SK-N-SH (cell line): Measurements from ENCODE around the gene TLN1. TPM values are rescaled to one million over a fixed set of nuclear protein-coding genes. Genes with fewer than 3 reads are reported as not detected.

Experiments
- CTCF ChIA-PET: fragments of 300-600, 350-600 bp; formaldehyde crosslinking; extraction: SDS; loops from one replicate; lab custom pipeline; 2021; lab: Yijun Ruan, JAX
- POLR2A ChIA-PET: fragments of 350-600 bp; sonication (Branson Sonifier 250); formaldehyde crosslinking; extraction: SDS; loops from one replicate; lab custom pipeline; 2020; ENCODE audit warnings: antibody characterized with exemption, inconsistent platforms; lab: Yijun Ruan, JAX
- DNase-seq: peaks from one replicate; pipeline ENCODE4 v3.0.0; 2012
- H2AFZ ChIP-seq: fragments of 200-600 bp; sonication (generic); 2 replicates; pipeline ENCODE4 v1.8.1; 2016; ENCODE audit warnings: antibody characterized with exemption, mild to moderate bottlenecking, low read depth
- H3F3A ChIP-seq: fragments of 200-600 bp; sonication (generic); replicated peaks from 2 replicates; pipeline ENCODE3; 2016; ENCODE audit warnings: antibody characterized with exemption, mild to moderate bottlenecking; ENCODE audit not compliant: insufficient read depth
- H3K27ac ChIP-seq, 2 experiments: fragments of 200-500 bp in 1 of 2; fragments of 200-600 bp in 1 of 2; sonication (Bioruptor generic) in 1 of 2; sonication (generic), shearing (Covaris generic) in 1 of 2; 2 replicates each; pipeline versions ENCODE4 v1.5.1 to v1.6.1; 2014 to 2016; ENCODE audit warnings: low read depth in 2 of 2, inconsistent platforms in 1 of 2, low read length in 1 of 2, mild to moderate bottlenecking in 1 of 2, mixed read lengths in 1 of 2
- H3K27me3 ChIP-seq: fragments of 200-600 bp; sonication (generic), shearing (Covaris generic); 2 replicates; pipeline ENCODE4 v1.6.1; 2016; ENCODE audit warnings: mixed run types; ENCODE audit not compliant: insufficient read depth
- H3K36me3 ChIP-seq, 2 experiments: fragments of 200-500 bp in 1 of 2; fragments of 200-600 bp in 1 of 2; sonication (Bioruptor generic) in 1 of 2; sonication (generic) in 1 of 2; replicated peaks in 1 of 2; 2 replicates each; pipeline versions ENCODE3 to v1.5.1; 2014 to 2016; ENCODE audit warnings: low read length in 1 of 2, mild to moderate bottlenecking in 1 of 2; ENCODE audit not compliant: insufficient read depth in 2 of 2, control insufficient read depth in 1 of 2
- H3K4me1 ChIP-seq, 2 experiments: fragments of 200-500 bp in 1 of 2; fragments of 200-600 bp in 1 of 2; sonication (Bioruptor generic) in 1 of 2; sonication (generic), shearing (Covaris generic) in 1 of 2; 2 replicates each; pipeline versions ENCODE4 v1.5.1 to v1.6.1; 2014 to 2016; ENCODE audit warnings: low read depth in 1 of 2, low read length in 1 of 2, mixed run types in 1 of 2; ENCODE audit not compliant: insufficient read depth in 2 of 2, control insufficient read depth in 1 of 2
- H3K4me2 ChIP-seq: fragments of 200-600 bp; sonication (generic), shearing (Covaris generic); 2 replicates; pipeline ENCODE4 v1.6.1; 2017; ENCODE audit warnings: mixed run types
- H3K4me3 ChIP-seq, 2 experiments: fragments of 200-500 bp in 1 of 2; fragments of 200-600 bp in 1 of 2; sonication (Bioruptor generic) in 1 of 2; sonication (generic), shearing (Covaris generic) in 1 of 2; 2 replicates each; pipeline versions ENCODE4 v1.5.1 to v1.8.1; 2014 to 2016; ENCODE audit warnings: low read depth in 2 of 2, inconsistent platforms in 1 of 2, low read length in 1 of 2, mild to moderate bottlenecking in 1 of 2, mixed read lengths in 1 of 2, moderate library complexity in 1 of 2
- H3K79me2 ChIP-seq: fragments of 200-600 bp; sonication (generic); 2 replicates; pipeline ENCODE4 v1.8.1; 2017; ENCODE audit warnings: mild to moderate bottlenecking; ENCODE audit not compliant: insufficient read depth
- H3K9ac ChIP-seq: fragments of 200-600 bp; sonication (generic); 2 replicates; pipeline ENCODE4 v1.6.1; 2017; ENCODE audit warnings: mixed run types
- H3K9me2 ChIP-seq: fragments of 200-600 bp; sonication (generic); 2 replicates; pipeline ENCODE4 v1.6.1; 2017; ENCODE audit warnings: mixed run types
- H3K9me3 ChIP-seq: fragments of 200-600 bp; sonication (generic); 2 replicates; pipeline ENCODE4 v1.6.1; 2017; ENCODE audit warnings: mixed run types, mild to moderate bottlenecking, moderate library complexity
- H4K20me1 ChIP-seq: fragments of 200-600 bp; sonication (generic); 2 replicates; pipeline ENCODE4 v1.6.1; 2017; ENCODE audit warnings: mild to moderate bottlenecking, mixed run types; ENCODE audit not compliant: insufficient read depth
- CHD2 ChIP-seq: fragments of 150-350 bp; IDR thresholded peaks from 2 replicates; pipeline ENCODE4 v1.6.1; 2018; ENCODE audit warnings: low read length; ENCODE audit not compliant: partially characterized antibody
- ELF1 ChIP-seq: IDR thresholded peaks from 2 replicates; pipeline ENCODE4 v1.4.0; 2012
- EP300 ChIP-seq, 2 experiments: IDR thresholded peaks; 2 replicates each; pipeline versions ENCODE4 v1.4.0 to v1.6.1; 2012; ENCODE audit warnings: borderline replicate concordance in 1 of 2, low read depth in 1 of 2, low read length in 1 of 2
- EZH2phosphoT487 ChIP-seq: fragments of 200-600 bp; sonication (generic); IDR thresholded peaks from 2 replicates; pipeline ENCODE4 v1.6.1; 2017; ENCODE audit warnings: low read depth, mixed run types, mild to moderate bottlenecking, antibody characterized with exemption, moderate library complexity, borderline replicate concordance
- FOXJ3 ChIP-seq: sonication (generic); formaldehyde crosslinking; IDR thresholded peaks from 2 replicates; pipeline ENCODE4 v1.5.1; 2020; ENCODE audit warnings: mild to moderate bottlenecking, missing genetic modification reagents
- GATA2 ChIP-seq: sonication (generic); formaldehyde crosslinking; IDR thresholded peaks from 2 replicates; pipeline ENCODE4 v1.5.0; 2020; ENCODE audit warnings: mild to moderate bottlenecking, missing genetic modification reagents
- JUND ChIP-seq: IDR thresholded peaks from 2 replicates; pipeline ENCODE4 v1.4.0; 2012
- MEF2A ChIP-seq: IDR thresholded peaks from 2 replicates; pipeline ENCODE4 v1.4.0; 2012; ENCODE audit warnings: low read depth, borderline replicate concordance
- NRF1 ChIP-seq: IDR thresholded peaks from 2 replicates; pipeline ENCODE4 v1.6.1; 2012; ENCODE audit warnings: low read depth, mild to moderate bottlenecking, low read length
- RCOR1 ChIP-seq: fragments of 150-350 bp; IDR thresholded peaks from 2 replicates; pipeline ENCODE4 v1.6.1; 2017; ENCODE audit warnings: antibody characterized with exemption, low read length
- RFX5 ChIP-seq: IDR thresholded peaks from 2 replicates; pipeline ENCODE4 v1.6.1; 2012; ENCODE audit warnings: mild to moderate bottlenecking, improper control_type of control experiment, low read length
- RXRA ChIP-seq: IDR thresholded peaks from 2 replicates; pipeline ENCODE4 v1.4.0; 2012; ENCODE audit warnings: low read depth, mild to moderate bottlenecking, borderline replicate concordance
- SIN3A ChIP-seq: IDR thresholded peaks from 2 replicates; pipeline ENCODE4 v1.6.1; 2012; ENCODE audit warnings: low read depth, mild to moderate bottlenecking, low read length, moderate library complexity, borderline replicate concordance
- SMC3 ChIP-seq: IDR thresholded peaks from 2 replicates; pipeline ENCODE4 v1.6.1; 2012; ENCODE audit warnings: low read depth, low read length, improper control_type of control experiment
- TCF12 ChIP-seq: IDR thresholded peaks from 2 replicates; pipeline ENCODE4 v1.4.0; 2012
- TEAD4 ChIP-seq: IDR thresholded peaks from 2 replicates; pipeline ENCODE4 v1.4.0; 2012; ENCODE audit warnings: mild to moderate bottlenecking, borderline replicate concordance; ENCODE audit not compliant: insufficient read depth
- YY1 ChIP-seq: IDR thresholded peaks from 2 replicates; pipeline ENCODE4 v1.4.0; 2012; ENCODE audit warnings: low read depth, mild to moderate bottlenecking
- WGBS: methylation state at CpG from one replicate; pipeline ENCODE4 v1.1.6; 2017; ENCODE audit warnings: low lambda C conversion rate; 5-methylcytosine and 5-hydroxymethylcytosine counted together
- polyA plus RNA-seq, 3 experiments: library from polyadenylated mRNA; depleted of rRNA; stranded (reverse); fragments of >200 nt; gene quantifications; 2 replicates each; pipeline ENCODE4 v1.2.3, GENCODE V29; 2012
- TF ChIP-seq, protein P1 (sequence below): fragments of 150-350 bp; IDR thresholded peaks from 2 replicates; pipeline ENCODE4 v1.6.1; 2016; ENCODE audit warnings: mild to moderate bottlenecking, low read depth, low read length
- TF ChIP-seq, protein P2 (sequence below): IDR thresholded peaks from 2 replicates; pipeline ENCODE4; 2012
- TF ChIP-seq, protein P3 (sequence below): IDR thresholded peaks from 2 replicates; pipeline ENCODE4 v1.4.0; 2012; ENCODE audit warnings: low read depth, borderline replicate concordance
- TF ChIP-seq, protein P4 (sequence below): IDR thresholded peaks from 2 replicates; pipeline ENCODE4 v1.6.1; 2012; ENCODE audit warnings: mild to moderate bottlenecking, low read depth, low read length, moderate library complexity
- TF ChIP-seq, protein P5 (sequence below): IDR thresholded peaks from 2 replicates; pipeline ENCODE4 v1.4.0; 2012; ENCODE audit warnings: low read depth, borderline replicate concordance

The TLN1 gene
- polyA plus RNA-seq, 1 of the 3 experiments (the other 2 are of a cell fraction) = 115 TPM

DNA sequence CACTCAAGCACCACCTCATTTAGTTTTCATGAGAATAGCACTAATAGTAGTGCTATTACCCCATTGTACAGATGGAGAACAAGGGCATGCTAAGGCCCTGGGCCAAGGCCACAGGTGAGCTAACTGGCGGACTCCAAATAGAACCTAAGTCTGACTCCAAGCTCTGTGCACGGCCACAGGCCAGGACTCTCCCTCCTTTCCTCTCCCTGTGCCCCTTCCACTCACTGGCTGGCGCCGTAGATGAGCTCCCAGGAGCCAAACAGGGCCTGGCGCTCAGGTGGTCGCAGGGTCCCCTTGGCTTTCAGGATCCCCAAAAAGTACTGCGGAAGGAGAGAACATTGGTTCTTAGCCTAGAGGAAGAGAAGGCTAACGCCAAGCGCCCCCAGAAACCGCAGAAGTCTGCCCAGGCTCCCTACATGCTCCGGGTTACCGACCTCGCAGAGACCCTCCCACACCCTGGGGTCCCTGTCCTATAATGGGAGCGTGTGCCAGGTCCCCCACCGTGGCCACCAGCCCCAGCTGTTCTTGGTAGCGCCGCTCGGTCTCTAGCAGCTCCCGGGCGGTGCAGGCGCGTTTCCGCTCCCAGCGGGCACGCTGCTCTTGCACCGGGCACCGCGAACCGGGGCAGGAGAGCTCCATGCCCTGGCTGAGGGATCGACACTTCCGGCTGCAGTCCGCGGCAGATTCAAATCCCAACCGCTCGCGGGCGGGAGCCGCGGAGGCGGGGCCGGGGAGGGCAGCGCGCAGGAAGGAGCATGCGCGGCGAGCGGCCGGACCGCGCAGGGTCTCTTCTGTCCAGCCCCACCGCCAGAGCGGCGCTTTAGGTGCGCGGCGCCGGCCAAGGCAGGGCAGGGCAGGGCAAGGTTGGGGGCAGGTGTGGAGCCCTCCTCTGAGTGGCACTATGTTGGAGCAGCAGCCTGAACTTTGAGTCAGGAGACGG is 67.2 kb downstream of the TLN1 start, which contains the start of gene ARHGEF39:
Gene ARHGEF39 (minus strand): TSS at position 665 of the 940 bp plus-strand sequence. CDS start 26 bp downstream, at position 639.
- Histone ChIP-seq H3K27ac (peak within 1 kb of the TSS; percentile 53 to 80), H3K36me3 (peaks cover 0 to 11% of the 10 kb centered on the region in 2 experiments), H3K27me3 (no peaks in the 10 kb centered on the region), H2AFZ (peak within 1 kb of the TSS; percentile 92), H3K4me2 (peak within 1 kb of the TSS; percentile 76), H3K9ac (peak within 1 kb of the TSS; percentile 70; the same call in 1 of the 2 replicates), H3K4me1 (peaks cover 0 to 12% of the 10 kb centered on the region in 2 experiments; a peak in 1 of 4 replicates), H3K9me3 (no peaks in the 10 kb centered on the region), H3F3A (peaks cover 31% of the 10 kb centered on the region), H3K79me2 (peaks cover 23% of the 10 kb centered on the region), H3K4me3 (peak within 1 kb of the TSS; percentile 61 to 65), H4K20me1 (no peaks in the 10 kb centered on the region), H3K9me2 (no peaks in the 10 kb centered on the region)
- 15% methylated on average over 35 of the region's 58 CpGs for WGBS
- DNase-seq = peak; percentile 98
- POLR2A ChIA-PET = interaction anchor here (0.6 to 2.8 kb wide), 6 partner anchors 11 to 150 kb away, joined by 3 to 11 read pairs (median 4); partner anchors contain the start of genes CREB3, HINT2 and TLN1
- CTCF ChIA-PET = interaction anchor here (0.7 to 3.4 kb wide), 17 partner anchors 8 to 551 kb away, joined by 3 to 30 read pairs (median 4); partner anchors contain the start of genes CA9, CREB3, TLN1 and TPM2
- TF ChIP-seq TEAD4 (0 out of 2 replicates have a peak, but pooled peaks have one; percentile 37), YY1 (0 out of 2 replicates have a peak, but pooled peaks have one; percentile 28), GATA2 (CRISPR knock-in tag) (no peak), SMC3 (no peak), FOXJ3 (CRISPR knock-in tag) (0 out of 2 replicates have a peak, but pooled peaks have one; percentile 22), RCOR1 (no peak), CHD2 (peak; percentile 8), EZH2phosphoT487 (no peak), RXRA (no peak; the same call in 1 of the 2 replicates), TCF12 (no peak), RFX5 (no peak), ELF1 (peak; percentile 81), SIN3A (peak; percentile 78; the same call in 1 of the 2 replicates), JUND (no peak), EP300 (IDR thresholded peaks at IDR 0.05; ENCODE audit: borderline replicate concordance in 1 of 2, low read depth in 1 of 2, low read length in 1 of 2) (peak in 1 of 2 experiments; percentile 53; a peak in 2 of 4 replicates), MEF2A (no peak), NRF1 (peak; percentile 74)
- TF ChIP-seq, protein P1, sequence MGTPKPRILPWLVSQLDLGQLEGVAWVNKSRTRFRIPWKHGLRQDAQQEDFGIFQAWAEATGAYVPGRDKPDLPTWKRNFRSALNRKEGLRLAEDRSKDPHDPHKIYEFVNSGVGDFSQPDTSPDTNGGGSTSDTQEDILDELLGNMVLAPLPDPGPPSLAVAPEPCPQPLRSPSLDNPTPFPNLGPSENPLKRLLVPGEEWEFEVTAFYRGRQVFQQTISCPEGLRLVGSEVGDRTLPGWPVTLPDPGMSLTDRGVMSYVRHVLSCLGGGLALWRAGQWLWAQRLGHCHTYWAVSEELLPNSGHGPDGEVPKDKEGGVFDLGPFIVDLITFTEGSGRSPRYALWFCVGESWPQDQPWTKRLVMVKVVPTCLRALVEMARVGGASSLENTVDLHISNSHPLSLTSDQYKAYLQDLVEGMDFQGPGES = no peak
- TF ChIP-seq, protein P2, sequence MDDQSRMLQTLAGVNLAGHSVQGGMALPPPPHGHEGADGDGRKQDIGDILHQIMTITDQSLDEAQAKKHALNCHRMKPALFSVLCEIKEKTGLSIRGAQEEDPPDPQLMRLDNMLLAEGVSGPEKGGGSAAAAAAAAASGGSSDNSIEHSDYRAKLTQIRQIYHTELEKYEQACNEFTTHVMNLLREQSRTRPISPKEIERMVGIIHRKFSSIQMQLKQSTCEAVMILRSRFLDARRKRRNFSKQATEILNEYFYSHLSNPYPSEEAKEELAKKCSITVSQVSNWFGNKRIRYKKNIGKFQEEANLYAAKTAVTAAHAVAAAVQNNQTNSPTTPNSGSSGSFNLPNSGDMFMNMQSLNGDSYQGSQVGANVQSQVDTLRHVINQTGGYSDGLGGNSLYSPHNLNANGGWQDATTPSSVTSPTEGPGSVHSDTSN = no peak
- TF ChIP-seq, protein P3, sequence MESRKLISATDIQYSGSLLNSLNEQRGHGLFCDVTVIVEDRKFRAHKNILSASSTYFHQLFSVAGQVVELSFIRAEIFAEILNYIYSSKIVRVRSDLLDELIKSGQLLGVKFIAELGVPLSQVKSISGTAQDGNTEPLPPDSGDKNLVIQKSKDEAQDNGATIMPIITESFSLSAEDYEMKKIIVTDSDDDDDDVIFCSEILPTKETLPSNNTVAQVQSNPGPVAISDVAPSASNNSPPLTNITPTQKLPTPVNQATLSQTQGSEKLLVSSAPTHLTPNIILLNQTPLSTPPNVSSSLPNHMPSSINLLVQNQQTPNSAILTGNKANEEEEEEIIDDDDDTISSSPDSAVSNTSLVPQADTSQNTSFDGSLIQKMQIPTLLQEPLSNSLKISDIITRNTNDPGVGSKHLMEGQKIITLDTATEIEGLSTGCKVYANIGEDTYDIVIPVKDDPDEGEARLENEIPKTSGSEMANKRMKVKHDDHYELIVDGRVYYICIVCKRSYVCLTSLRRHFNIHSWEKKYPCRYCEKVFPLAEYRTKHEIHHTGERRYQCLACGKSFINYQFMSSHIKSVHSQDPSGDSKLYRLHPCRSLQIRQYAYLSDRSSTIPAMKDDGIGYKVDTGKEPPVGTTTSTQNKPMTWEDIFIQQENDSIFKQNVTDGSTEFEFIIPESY = no peak
- TF ChIP-seq, protein P4, sequence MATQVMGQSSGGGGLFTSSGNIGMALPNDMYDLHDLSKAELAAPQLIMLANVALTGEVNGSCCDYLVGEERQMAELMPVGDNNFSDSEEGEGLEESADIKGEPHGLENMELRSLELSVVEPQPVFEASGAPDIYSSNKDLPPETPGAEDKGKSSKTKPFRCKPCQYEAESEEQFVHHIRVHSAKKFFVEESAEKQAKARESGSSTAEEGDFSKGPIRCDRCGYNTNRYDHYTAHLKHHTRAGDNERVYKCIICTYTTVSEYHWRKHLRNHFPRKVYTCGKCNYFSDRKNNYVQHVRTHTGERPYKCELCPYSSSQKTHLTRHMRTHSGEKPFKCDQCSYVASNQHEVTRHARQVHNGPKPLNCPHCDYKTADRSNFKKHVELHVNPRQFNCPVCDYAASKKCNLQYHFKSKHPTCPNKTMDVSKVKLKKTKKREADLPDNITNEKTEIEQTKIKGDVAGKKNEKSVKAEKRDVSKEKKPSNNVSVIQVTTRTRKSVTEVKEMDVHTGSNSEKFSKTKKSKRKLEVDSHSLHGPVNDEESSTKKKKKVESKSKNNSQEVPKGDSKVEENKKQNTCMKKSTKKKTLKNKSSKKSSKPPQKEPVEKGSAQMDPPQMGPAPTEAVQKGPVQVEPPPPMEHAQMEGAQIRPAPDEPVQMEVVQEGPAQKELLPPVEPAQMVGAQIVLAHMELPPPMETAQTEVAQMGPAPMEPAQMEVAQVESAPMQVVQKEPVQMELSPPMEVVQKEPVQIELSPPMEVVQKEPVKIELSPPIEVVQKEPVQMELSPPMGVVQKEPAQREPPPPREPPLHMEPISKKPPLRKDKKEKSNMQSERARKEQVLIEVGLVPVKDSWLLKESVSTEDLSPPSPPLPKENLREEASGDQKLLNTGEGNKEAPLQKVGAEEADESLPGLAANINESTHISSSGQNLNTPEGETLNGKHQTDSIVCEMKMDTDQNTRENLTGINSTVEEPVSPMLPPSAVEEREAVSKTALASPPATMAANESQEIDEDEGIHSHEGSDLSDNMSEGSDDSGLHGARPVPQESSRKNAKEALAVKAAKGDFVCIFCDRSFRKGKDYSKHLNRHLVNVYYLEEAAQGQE = no peak
- TF ChIP-seq, protein P5, sequence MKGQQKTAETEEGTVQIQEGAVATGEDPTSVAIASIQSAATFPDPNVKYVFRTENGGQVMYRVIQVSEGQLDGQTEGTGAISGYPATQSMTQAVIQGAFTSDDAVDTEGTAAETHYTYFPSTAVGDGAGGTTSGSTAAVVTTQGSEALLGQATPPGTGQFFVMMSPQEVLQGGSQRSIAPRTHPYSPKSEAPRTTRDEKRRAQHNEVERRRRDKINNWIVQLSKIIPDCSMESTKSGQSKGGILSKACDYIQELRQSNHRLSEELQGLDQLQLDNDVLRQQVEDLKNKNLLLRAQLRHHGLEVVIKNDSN = no peak
